Thoracic aorta (tissue), 2 donors: ENCODE measurements around the gene ARHGAP19. TPM values are rescaled to one million over a fixed set of nuclear protein-coding genes. Genes with fewer than 3 reads are reported as not detected.

Source experiments
- ATAC-seq: fragments of 150-250 bp; one replicate; pipeline ENCODE4 v1.8.0; 2017; ENCODE audit warnings: low read depth; ENCODE audit not compliant: insufficient number of reproducible peaks, low FRiP score
- DNase-seq: peaks from one replicate; pipeline ENCODE4 v3.0.0-alpha.2; 2020; ENCODE audit warnings: low spot score
- H3K27ac ChIP-seq, 2 donors: fragments of 200-600 bp; sonication (generic); 1 replicate in 1 of 2; 2 replicates in 1 of 2; pipeline ENCODE4 v1.5.1; 2016; ENCODE audit warnings: mild to moderate bottlenecking in 2 of 2, moderate library complexity in 2 of 2
- H3K27me3 ChIP-seq: fragments of 200-600 bp; sonication (generic); replicated peaks from 2 replicates; pipeline ENCODE4 v1.6.0; 2016; ENCODE audit warnings: mild to moderate bottlenecking; ENCODE audit not compliant: insufficient read depth
- H3K36me3 ChIP-seq: fragments of 200-600 bp; sonication (generic); one replicate; pipeline ENCODE4 v1.5.1; 2016
- H3K4me1 ChIP-seq, 2 donors: fragments of 200-600 bp; sonication (generic); 1 replicate in 1 of 2; 2 replicates in 1 of 2; pipeline versions ENCODE4 v1.5.1 to v1.6.0; 2016; ENCODE audit warnings: low read depth in 2 of 2, mild to moderate bottlenecking in 1 of 2; ENCODE audit not compliant: control insufficient read depth in 1 of 2
- H3K4me3 ChIP-seq: fragments of 200-600 bp; sonication (generic); 2 replicates; pipeline ENCODE4 v1.5.1; 2016; ENCODE audit warnings: mild to moderate bottlenecking
- H3K9me3 ChIP-seq: fragments of 200-600 bp; sonication (generic); 2 replicates; pipeline ENCODE4 v1.5.1; 2016
- total RNA-seq, 2 donors: library from RNA; depleted of rRNA; stranded (reverse); fragments of >200 nt; gene quantifications; one replicate each; pipeline versions ENCODE4 v1.1.0 to v1.2.3, GENCODE V29; 2016
- TF ChIP-seq, protein P1 (sequence below): fragments of 200-600 bp; sonication (generic); IDR thresholded peaks from one replicate; pipeline ENCODE4 v1.5.1; 2019; ENCODE audit warnings: antibody characterized with exemption

ARHGAP19 gene
- total RNA-seq, 2 donors from 2014 or later: 3.5 to 27.1 TPM

DNA sequence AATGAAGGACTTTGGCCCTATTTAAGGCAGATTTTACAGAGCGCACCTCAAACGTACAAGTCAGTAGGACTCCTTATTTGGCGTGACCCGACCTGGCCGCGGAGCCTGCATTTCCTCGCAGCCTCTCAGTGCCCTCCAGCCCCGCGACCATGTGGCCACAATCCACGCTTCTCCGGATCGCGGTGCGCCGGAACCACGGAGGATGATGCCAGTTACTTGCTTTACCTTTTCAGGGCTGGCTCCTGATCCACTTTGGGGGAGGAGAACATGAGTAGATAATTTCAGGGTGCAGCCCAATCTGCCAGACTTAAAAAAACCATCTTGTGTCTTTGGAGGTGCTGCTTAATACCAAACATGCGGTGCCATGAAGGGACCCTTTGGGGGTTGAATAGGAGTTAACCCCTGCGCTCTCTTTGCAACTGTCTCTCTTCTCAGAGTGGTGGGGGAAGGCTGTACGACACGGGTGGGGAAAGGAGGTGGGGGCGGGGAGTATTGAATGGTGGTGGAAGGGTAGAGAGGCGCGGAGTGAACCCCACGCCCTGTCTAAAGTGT, 28.1 kb upstream of the ARHGAP19 start:
- ATAC-seq (no peak), DNase-seq (no peak)
- Histone ChIP-seq H3K27me3 (no peaks in the 10 kb centered on the region), H3K4me3 (peak overlapping the region; percentile 95), H3K9me3 (no peaks in the 10 kb centered on the region), H3K36me3 (no peaks in the 10 kb centered on the region), H3K27ac (peak overlapping the region in 1 of 2 donors; percentile 90), H3K4me1 (peaks cover 10 to 18% of the 10 kb centered on the region in 2 donors)
- TF ChIP-seq, protein P1, sequence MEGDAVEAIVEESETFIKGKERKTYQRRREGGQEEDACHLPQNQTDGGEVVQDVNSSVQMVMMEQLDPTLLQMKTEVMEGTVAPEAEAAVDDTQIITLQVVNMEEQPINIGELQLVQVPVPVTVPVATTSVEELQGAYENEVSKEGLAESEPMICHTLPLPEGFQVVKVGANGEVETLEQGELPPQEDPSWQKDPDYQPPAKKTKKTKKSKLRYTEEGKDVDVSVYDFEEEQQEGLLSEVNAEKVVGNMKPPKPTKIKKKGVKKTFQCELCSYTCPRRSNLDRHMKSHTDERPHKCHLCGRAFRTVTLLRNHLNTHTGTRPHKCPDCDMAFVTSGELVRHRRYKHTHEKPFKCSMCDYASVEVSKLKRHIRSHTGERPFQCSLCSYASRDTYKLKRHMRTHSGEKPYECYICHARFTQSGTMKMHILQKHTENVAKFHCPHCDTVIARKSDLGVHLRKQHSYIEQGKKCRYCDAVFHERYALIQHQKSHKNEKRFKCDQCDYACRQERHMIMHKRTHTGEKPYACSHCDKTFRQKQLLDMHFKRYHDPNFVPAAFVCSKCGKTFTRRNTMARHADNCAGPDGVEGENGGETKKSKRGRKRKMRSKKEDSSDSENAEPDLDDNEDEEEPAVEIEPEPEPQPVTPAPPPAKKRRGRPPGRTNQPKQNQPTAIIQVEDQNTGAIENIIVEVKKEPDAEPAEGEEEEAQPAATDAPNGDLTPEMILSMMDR: no peak

GRCh38 chr10:97319671-97320479, 27.4 kb upstream of the ARHGAP19 start:
- Histone ChIP-seq H3K9me3 (no peaks in the 10 kb centered on the region), H3K36me3 (no peaks in the 10 kb centered on the region), H3K27me3 (no peaks in the 10 kb centered on the region), H3K27ac (peak overlapping the region; percentile 90 to 91), H3K4me3 (peak overlapping the region; percentile 95), H3K4me1 (peaks cover 10 to 18% of the 10 kb centered on the region in 2 donors)
- ATAC-seq (no peak), DNase-seq (no peak)
- TF ChIP-seq, protein P1: peak; percentile 24

DNA sequence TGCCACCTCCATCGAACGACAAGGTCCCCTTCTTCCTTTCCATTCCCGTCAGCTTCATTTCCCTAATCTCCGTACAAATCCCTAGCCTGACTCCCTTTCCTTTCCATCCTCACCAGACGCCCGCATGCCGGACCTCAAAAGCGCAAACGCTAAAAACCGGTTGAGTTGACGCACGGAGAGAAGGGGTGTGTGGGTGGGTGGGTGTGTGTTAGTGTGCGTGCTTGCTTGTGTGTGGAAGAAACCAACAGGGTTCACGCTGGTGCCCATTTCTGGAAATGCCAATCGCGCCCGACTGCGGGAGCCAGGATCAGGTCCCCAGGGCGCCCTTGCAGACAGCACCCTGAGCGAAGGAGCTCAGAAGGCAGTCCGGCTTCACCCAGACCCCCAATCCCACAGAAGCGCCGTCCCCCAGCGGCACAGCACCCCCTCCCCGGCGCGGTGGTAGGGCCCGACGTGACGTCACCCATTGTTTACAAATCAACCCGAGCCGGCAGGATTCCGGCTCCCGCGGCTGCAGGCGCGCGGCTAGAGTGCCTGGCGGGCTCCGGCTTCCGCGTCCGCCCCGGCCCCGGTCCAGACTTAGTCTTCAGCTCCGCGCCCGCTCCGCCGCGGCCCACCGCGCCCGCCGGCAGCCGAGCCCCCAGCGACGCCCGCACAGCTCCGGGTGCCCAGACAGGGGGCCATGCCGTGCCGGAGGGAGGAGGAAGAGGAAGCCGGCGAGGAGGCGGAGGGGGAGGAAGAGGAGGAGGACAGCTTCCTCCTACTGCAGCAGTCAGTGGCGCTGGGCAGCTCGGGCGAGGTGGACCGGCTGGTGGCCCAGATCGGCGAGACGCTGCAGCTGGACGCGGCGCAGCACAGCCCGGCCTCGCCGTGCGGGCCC, 26.6 kb upstream of the ARHGAP19 start, which contains the start of gene FRAT1:
Gene FRAT1, plus strand, starts transcription at position 500 of the 880 bp plus-strand sequence. Its CDS starts 183 bp downstream, at position 683.
- Histone ChIP-seq H3K27me3 (no peaks in the 10 kb centered on the region), H3K27ac (peak within 1 kb of the TSS; percentile 90 to 91), H3K4me1 (peaks cover 10 to 18% of the 10 kb centered on the region in 2 donors), H3K4me3 (peak within 1 kb of the TSS; percentile 95), H3K9me3 (no peaks in the 10 kb centered on the region), H3K36me3 (no peaks in the 10 kb centered on the region)
- DNase-seq (peak; percentile 64), ATAC-seq (peak; percentile 74)
- TF ChIP-seq, protein P1: no peak

- Histone ChIP-seq H3K27ac (no peak overlapping the region), H3K4me3 (no peak overlapping the region), H3K27me3 (no peaks in the 10 kb centered on the region), H3K4me1 (no peaks in the 10 kb centered on the region), H3K9me3 (no peaks in the 10 kb centered on the region), H3K36me3 (no peaks in the 10 kb centered on the region)
- no peak for ATAC-seq
- DNase-seq: no peak
- TF ChIP-seq, protein P1: no peak
Measured at GRCh38 chr10:97314671-97315070, 22.2 kb upstream of the ARHGAP19 start.
